GM06990 (cell line): ENCODE data around the gene GJB4.
"Not testable (repeated sequence)": the region's sequence is repeated elsewhere in the genome, so short reads cannot be mapped to it uniquely, and the experiment has no call there.

Source experiments
- DNase-seq: peaks from one replicate; pipeline ENCODE4 v3.0.0-alpha.2; 2011; ENCODE audit not compliant: insufficient read length; ENCODE audit errors: extremely low read depth
- H3K27me3 ChIP-seq: replicated peaks from 2 replicates; pipeline ENCODE4 v1.6.0; 2011; ENCODE audit warnings: low read length; ENCODE audit not compliant: control insufficient read depth, insufficient read depth
- H3K36me3 ChIP-seq: 2 replicates; pipeline ENCODE4 v1.5.1; 2011; ENCODE audit warnings: low read length; ENCODE audit not compliant: control insufficient read depth, insufficient read depth
- H3K4me3 ChIP-seq: replicated peaks from 2 replicates; pipeline ENCODE4 v1.5.1; 2011; ENCODE audit warnings: low read depth, mild to moderate bottlenecking, control low read depth, low read length
- CTCF ChIP-seq: IDR thresholded peaks from 2 replicates; pipeline ENCODE4 v1.5.1; 2011; ENCODE audit warnings: low read length, control low read depth, mild to moderate bottlenecking, inconsistent platforms; ENCODE audit not compliant: insufficient read depth, poor library complexity, severe bottlenecking

Gene GJB4

GRCh38 chr1:34763142-34763781 is 3.7 kb downstream of the GJB4 start:
- peaks cover 1% of the 10 kb centered on the region for H3K27me3 ChIP-seq
- no peak overlapping the region for H3K4me3 ChIP-seq
- no peak for TF ChIP-seq CTCF
- H3K36me3 ChIP-seq, result no peaks in the 10 kb centered on the region
- no peak for DNase-seq

DNA sequence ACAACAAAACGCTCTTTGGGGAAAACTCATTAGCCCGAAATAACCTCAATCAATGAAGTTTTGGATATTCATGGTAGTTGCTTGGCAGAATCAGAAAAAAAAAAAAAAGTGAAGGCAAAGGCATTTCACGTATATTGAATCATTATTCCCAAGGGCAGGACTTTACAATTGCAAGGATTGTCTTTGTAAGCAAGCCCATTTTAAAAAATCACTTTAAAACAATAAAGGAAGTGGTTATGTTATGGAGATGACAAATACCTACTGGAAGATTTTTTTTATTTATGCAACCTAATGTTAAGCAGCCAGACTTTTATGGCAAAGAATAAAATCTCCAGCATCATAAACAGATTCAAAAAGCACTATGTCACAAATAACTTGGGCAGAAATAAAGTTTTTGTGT is 9.3 kb downstream of the GJB4 start:
- Histone ChIP-seq H3K4me3 (no peak overlapping the region), H3K27me3 (no peaks in the 10 kb centered on the region; the same call in 1 of the 2 replicates), H3K36me3 (no peaks in the 10 kb centered on the region)
- DNase-seq, result no peak
- no peak for TF ChIP-seq CTCF

DNA sequence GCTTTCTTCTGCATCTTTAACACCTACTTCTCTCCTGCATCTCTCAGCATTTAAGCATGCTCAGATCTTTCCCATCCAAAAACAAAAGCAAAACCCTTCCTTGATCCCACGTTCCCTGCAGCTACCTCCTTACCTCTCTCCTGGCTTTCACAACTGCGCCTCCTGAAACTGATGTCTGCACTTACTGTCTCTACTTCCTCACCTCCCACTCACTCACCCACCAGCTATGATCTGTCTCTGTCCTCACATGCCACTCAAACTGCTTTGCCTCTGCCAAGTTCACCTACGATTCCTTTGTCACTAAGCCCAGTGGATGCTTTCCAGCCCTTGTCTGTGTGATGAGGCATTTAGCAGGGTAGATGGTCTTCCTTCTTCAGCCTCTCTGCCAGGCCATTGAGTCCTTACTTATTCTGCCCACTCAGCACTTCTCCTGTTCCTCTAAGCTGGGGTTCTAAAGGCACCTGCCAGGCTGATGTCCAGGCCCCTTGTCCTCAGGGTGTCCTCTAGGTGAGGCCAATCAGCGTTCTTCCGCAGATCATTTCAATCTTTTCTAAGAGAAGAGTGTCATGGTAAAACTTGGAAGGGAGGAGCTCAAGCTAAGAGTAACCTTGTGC is 11.5 kb downstream of the GJB4 start:
- Histone ChIP-seq H3K36me3 (no peaks in the 10 kb centered on the region), H3K4me3 (no peak overlapping the region), H3K27me3 (no peaks in the 10 kb centered on the region; the same call in 1 of the 2 replicates)
- TF ChIP-seq CTCF, result no peak
- DNase-seq, result no peak

GRCh38 chr1:34771573-34772371 is 12.2 kb downstream of the GJB4 start:
- no peak for DNase-seq
- H3K4me3 ChIP-seq, result no peak overlapping the region
- TF ChIP-seq CTCF, result no peak
- H3K36me3 ChIP-seq, result no peaks in the 10 kb centered on the region
- no peaks in the 10 kb centered on the region; the same call in 1 of the 2 replicates for H3K27me3 ChIP-seq

DNA sequence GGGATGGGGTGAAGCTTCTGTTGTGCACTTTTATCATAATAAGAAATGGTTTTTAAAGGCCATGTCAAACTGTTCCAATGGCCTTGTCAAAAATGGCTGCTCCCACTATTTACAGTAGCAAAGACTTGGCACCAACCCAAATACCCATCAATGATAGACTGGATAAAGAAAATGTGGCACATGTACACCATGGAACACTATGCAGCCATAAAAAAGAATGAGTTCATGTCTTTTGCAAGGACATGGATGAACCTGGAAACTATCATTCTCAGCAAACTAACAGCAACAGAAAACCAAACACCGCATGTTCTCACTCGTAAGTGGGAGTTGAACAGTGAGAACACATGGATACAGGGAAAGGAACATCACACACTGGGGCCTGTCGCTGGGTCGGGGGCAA is 13.6 kb downstream of the GJB4 start:
- not testable (repeated sequence) for DNase-seq, H3K36me3 ChIP-seq, H3K4me3 ChIP-seq, H3K27me3 ChIP-seq

DNA sequence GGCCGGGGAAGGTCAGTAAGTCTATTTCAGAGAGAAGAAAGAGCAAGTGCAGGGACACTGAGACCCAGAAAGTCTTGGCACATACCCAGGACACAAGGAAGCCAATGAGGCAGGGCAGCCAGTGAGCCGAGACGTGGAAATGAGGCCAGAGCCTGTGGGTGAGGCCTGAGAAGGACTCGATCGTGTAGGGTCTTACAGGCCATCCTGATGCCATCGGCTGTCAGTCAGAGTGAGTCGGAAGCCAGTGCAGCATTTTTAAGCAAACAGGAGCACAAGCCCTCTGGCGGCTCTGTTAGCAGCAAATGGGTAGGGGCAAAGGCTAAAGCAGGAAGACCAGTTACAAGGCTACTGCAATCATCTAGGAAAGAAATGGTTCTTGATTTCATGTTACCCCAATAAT is 15.4 kb downstream of the GJB4 start:
- no peak for DNase-seq
- no peak for TF ChIP-seq CTCF
- no peaks in the 10 kb centered on the region; the same call in 1 of the 2 replicates for H3K27me3 ChIP-seq
- no peaks in the 10 kb centered on the region for H3K36me3 ChIP-seq
- H3K4me3 ChIP-seq, result no peak overlapping the region
